HG03280 (cell line): ENCODE data around the gene NR1D1.
"Not testable (repeated sequence)": the region's sequence is repeated elsewhere in the genome, so short reads cannot be mapped to it uniquely, and the experiment has no call there.

Experiments used
- ATAC-seq: cut with Tn5 transposase; IDR thresholded peaks from one replicate; pipeline ENCODE4 v1.9.1; 2021; ENCODE audit warnings: mild to moderate bottlenecking, moderate library complexity; ENCODE audit not compliant: unreplicated experiment

Gene NR1D1

DNA sequence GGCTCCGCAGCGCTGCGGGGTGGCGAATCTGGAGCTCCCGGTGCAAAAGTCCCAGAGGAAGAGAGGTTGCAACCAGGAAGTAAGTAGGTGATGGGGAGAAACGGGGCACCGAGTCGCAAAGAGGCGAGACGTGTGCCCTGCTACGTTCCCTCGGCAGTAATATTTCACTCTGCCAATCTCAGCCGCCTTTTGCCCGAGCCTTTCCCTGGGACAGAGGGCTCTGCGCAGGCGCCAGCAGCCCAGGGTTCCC lies at the start of gene NR1D1:
TSS of gene NR1D1 (minus strand) at position 171 of the 250 bp plus-strand sequence. CDS start 495 bp downstream, outside the sequence.
- ATAC-seq, result no peak

DNA sequence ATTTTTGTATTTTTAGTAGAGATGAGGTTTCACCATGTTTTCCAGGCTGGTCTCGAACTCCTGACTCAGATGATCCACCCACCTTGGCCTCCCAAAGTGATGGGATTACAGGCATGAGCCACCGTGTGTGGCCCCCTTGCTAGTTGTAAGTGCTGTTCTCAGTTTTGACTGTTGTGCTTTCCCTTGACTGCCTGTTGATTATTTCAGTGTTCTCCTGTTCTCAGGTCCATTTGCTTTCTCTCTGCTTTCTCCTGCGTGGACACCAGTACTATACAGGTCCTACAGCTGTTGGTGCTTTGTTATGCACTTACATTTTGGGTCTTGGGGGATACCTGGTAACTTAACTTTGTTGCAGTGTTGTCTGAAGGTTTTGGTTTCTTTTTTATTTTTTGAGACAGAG lies 48.1 kb upstream of the NR1D1 start:
- ATAC-seq, result no peak

DNA sequence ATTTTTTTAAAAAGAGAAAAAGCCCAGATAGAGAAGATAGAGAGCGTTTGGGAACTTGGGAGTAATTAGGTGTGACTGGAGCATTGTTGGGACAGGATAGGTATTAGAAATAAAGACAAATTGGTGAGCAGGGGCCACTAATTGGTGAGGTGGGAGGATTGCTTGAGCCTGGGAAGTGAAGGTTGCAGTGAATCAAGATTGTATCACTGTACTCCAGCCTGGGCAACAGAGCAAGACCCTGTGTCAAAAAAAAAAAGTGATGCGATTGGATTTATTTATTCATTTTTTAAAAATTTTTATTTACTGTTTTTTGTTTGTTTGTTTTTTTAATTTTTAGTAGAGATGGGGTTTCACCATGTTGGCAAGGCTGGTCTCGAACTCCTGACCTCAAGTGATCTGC lies 45.1 kb upstream of the NR1D1 start:
- ATAC-seq, result no peak

DNA sequence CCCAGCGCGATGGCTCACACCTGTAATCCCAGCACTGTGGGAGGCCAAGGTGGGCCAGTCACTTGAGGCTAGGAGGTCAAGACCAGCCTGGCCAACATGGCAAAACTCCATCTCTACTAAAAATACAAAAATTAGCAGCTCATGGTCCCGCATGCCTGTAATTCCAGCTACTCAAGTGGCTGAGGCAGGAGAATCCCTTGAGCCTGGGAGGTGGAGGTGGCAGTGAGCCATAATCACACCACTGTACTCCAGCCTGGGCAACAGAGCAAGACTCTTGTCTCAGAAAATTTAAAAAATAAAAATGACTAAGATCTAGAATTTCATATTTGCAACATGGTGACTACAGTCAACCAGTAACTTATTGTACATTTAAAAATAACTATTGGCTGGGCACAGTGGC lies 42.8 kb upstream of the NR1D1 start:
- ATAC-seq, result not testable (repeated sequence)

DNA sequence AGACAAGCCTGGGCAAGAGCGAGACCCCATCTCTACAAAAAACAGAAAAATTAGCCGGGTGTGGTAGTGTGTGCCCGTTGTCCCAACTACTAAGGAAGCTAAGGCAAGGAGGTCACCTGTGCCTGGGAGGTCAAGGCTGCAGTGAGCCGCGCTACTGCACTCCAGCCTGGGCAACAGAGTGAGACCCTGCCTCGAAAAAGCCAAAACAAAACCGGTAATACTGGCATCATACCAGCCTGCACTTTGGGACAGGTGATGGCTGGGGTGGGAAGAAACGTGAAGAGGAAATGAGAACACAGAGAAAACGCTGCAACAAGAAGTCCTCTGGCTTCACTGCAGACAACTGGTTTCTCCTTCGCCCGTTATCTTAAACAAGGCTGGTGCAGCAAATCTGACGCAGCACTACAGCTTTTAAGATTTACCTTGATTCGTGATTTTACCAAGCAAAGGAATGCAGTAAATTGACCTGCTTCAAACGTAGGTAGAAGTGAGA lies 39.2 kb upstream of the NR1D1 start:
- ATAC-seq, result peak; percentile 10

DNA sequence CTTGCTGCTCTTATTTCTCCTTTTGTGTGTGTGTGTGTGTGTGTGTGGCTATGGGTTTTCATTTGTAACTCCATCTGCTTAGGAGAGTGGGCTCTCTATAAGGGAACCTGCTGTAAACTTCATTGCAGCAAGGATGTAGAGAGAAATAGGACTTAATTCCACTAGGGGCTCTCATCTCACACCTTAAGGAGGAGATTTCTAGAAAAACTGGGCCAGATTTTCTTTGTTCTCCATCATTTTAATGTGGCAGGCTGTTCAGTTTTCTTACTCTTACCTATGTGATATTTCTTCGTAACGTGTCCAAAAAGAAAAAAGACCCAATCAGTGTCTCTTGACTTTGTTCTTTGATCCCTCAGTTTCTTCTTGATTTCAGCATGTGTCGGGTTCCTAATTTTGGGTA lies 35.4 kb upstream of the NR1D1 start:
- no peak for ATAC-seq

- no peak for ATAC-seq
Observed at GRCh38 chr17:40134184-40134583, 33.8 kb upstream of the NR1D1 start.

- no peak for ATAC-seq
Observed at GRCh38 chr17:40130352-40131042, 30.1 kb upstream of the NR1D1 start.

DNA sequence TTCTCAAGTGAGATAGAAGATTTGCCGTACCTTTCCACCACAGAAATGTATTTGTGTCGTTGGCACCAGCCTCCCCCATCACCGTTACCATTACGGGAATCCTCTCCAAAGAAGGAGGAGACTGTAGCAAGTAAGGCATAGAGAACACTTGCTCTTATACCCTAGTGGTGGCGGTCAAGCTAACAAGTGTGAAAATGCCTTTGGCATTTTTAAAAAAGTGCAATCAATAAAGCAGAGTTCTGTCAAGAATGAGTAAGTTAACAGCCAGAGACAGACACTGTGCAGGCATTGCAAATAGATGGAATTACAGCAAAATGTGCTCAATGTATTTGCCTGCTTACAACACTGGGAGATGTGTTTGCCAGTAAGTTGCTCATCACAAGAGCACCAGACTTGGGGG lies 29.1 kb upstream of the NR1D1 start:
- no peak for ATAC-seq

- no peak for ATAC-seq
Observed at GRCh38 chr17:40124279-40125141, 24.1 kb upstream of the NR1D1 start.

DNA sequence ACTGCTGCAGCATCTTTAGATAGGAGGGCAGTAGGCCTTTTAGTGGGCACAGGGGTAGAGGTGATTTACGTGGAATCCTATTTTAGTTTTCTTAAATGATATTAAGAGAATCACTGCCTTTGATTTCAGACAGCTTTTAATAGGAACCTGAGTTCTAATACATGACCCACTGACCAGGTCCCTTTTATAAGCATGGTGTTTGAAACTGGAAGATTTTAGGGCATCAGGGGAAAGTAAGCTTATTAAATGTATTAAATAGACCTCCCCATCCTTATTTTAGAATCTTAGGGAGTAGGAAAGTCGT lies 23.4 kb upstream of the NR1D1 start:
- no peak for ATAC-seq

DNA sequence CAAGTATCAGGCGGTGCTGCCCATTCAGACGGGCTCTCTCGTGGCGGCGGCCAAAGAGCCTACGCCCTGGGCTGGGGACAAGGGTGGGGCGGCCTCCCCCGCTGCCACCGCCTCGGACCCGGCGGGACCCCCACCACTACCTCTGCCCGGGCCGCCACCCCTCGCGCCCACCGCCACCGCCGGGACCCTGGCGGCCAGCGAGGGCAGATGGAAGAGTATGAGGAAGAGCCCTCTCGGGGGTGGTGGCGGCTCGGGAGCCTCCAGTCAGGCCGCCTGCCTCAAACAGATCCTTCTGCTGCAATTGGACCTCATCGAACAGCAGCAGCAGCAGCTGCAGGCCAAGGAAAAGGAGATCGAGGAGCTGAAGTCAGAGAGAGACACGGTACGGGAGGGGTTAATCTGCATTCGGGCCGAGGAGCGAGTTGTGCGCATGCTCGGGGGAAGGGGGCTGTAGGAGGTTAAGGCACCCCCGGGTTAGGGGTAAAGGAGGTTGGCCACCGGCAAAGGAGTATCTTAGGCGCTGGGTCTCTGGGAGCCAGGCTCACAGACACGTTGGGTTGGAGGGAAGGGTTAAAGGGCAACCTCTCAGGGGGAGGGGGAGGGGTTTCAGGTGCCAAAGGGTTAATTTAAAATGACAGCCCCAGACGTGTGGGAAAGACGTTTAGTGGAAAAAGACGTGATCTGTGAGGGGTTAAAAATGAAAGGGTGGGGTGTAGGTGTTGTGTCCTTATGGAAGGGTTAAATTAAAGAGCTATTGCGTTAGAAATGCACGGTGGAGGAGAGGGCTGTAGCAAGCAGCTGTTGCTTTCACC lies 22.8 kb upstream of the NR1D1 start:
- ATAC-seq, result peak; percentile 17

DNA sequence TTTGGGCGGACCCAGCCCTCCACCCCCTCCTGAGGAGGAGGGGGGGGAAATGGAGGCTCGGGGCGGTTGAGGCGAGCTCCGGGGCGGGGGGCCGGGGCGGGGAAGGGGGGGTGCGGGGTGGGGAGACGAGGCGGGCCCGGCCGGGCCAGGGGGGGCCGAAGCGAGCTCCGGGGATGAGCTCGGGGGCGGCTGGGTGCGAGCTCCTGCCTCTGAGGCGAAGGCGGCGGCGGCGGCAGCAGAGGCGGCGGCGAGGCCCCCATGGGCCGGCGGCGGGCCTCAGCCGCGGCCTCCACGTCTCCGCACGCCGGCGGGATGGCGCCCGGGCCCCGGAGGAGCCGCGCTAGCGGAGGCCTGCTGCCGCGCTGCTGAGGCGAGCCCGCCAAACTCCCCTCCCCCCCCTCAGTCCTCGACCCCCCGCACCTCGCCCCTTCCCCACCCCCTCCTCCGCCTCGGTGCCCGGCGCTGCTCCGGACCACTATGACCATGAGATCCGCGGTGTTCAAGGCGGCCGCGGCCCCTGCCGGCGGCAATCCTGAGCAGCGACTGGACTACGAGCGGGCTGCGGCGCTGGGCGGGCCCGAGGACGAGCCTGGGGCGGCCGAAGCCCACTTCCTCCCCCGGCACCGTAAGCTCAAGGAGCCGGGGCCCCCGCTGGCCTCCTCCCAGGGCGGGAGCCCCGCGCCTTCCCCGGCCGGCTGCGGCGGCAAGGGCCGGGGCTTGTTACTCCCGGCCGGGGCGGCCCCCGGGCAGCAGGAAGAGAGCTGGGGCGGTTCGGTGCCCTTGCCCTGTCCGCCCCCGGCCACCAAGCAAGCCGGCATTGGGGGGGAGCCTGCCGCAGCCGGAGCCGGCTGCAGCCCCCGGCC lies 22.0 kb upstream of the NR1D1 start:
- peak; percentile 32 for ATAC-seq

- ATAC-seq, result peak; percentile 60
Observed at GRCh38 chr17:40121181-40122135, 21.1 kb upstream of the NR1D1 start, which contains the start of gene MSL1. Gene MSL1, plus strand, starts transcription at chr17:40121971. Its CDS starts 642 bp downstream, at chr17:40122613.

GRCh38 chr17:40115101-40115436 lies 14.7 kb upstream of the NR1D1 start:
- no peak for ATAC-seq

DNA sequence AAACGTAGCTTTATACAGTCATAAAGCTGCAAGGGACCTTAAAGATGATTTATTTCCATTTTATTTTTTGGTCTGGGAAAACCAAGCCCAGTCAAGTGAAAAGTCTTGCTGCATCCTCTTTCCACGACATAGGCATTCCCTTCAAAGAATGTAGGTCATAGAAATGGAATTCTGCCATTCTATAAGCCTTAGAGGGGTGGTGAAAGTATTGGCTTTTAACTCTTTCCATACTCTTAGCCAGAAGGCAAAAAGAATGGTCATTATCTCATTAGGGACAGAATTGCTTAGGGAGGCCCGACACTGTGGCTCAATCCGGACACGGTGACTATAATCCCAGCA lies 13.5 kb upstream of the NR1D1 start:
- ATAC-seq, result no peak

GRCh38 chr17:40113110-40113906 lies 12.9 kb upstream of the NR1D1 start:
- peak; percentile 76 for ATAC-seq

- ATAC-seq, result no peak
Observed at GRCh38 chr17:40112718-40113109, 12.3 kb upstream of the NR1D1 start.

DNA sequence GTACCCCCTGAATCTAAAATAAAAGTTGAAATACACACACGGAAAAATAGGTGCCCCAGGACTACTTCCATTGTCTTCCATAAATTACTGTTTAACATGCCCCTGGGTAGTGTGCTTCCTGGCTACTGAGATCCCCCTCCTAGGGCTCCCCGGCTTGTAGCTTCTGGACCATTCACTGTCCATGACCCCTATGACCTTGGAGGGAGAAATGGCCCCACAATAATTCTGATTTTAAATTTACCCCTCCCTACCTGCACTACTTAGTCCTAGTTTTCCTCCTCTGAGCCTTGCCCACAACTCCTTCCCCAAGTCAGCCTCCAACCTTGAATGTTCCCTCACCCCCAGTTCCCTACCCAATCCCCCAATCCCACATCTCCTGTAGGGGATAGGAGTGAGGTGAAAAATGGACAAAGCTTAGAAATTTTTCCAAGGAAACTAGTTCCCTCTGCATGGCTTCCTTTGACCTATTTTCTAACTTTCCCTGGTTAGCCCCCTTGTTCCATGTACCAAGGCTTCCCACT lies 11.9 kb upstream of the NR1D1 start:
- ATAC-seq, result no peak
